NCI-H2107 treated with DMSO at 0.1 percent for 48 hours (cell line): ENCODE data around the gene TAAR9.

Source experiments
- DNase-seq: peaks from one replicate; lab custom pipeline; 2025; ENCODE audit not compliant: unreplicated experiment; lab: John Stamatoyannopoulos, UW

The TAAR9 gene

GRCh38 chr6:132587424-132587823 is 49.3 kb downstream of the TAAR9 start:
- no peak for DNase-seq
